WTC11 (cell line): Measurements from ENCODE around the gene SYNGR1.

Source experiments
- CREM ChIP-seq: sonication (generic); formaldehyde crosslinking; IDR thresholded peaks from 2 replicates; pipeline ENCODE4 v1.8.1; 2022; ENCODE audit warnings: mild to moderate bottlenecking, missing genetic modification reagents, moderate library complexity
- TCF7 ChIP-seq: sonication (generic); formaldehyde crosslinking; IDR thresholded peaks from 2 replicates; pipeline ENCODE4 v1.8.0; 2022; ENCODE audit warnings: mild to moderate bottlenecking, low read depth, missing genetic modification reagents, moderate library complexity

GRCh38 chr22:39348909-39349505 lies 784 bp upstream of the SYNGR1 start:
- TF ChIP-seq CREM (CRISPR knock-in tag), result no peak
- TF ChIP-seq TCF7 (CRISPR knock-in tag), result no peak
